Measurements from ENCODE around the gene CLDN9. TPM values are rescaled to one million over a fixed set of nuclear protein-coding genes. Genes with fewer than 3 reads are reported as not detected.
A peak's percentile ranks its signal among the peaks of the same experiment; 100 is the strongest.

Gene CLDN9
- total and polyA plus RNA-seq, 9 of the 15 experiments (the other 6 are each of a cell fraction or from before 2014, with no cell fraction given): 0.12 to 0.44 (median 0.22) TPM; not detected in 4

GRCh38 chr16:3007059-3007956 lies 5.4 kb upstream of the CLDN9 start (continued):
- TF ChIP-seq ZBTB49 (CRISPR knock-in tag; IDR thresholded peaks at IDR 0.05; ENCODE audit: borderline replicate concordance) (no peak), ZNF398 (CRISPR knock-in tag; IDR thresholded peaks at IDR 0.05) (no peak), ZNF23 (CRISPR knock-in tag; IDR thresholded peaks at IDR 0.05) (no peak), DDX20 (tag; IDR thresholded peaks at IDR 0.05; ENCODE audit: low read depth) (no peak), MEF2A (IDR thresholded peaks at IDR 0.05; ENCODE audit: control insufficient read depth, low read depth, low read length) (no peak), AFF4 (CRISPR knock-in tag; IDR thresholded peaks at IDR 0.05) (0 out of 2 replicates have a peak, but pooled peaks have one; percentile 65), RNF2 (IDR thresholded peaks at IDR 0.05) (peak; percentile 43; the same call in 1 of the 2 replicates), ARID4B (CRISPR knock-in tag; IDR thresholded peaks at IDR 0.05) (peak; percentile 23; the same call in 1 of the 2 replicates), ETV5 (CRISPR knock-in tag; IDR thresholded peaks at IDR 0.05; ENCODE audit: low read depth) (no peak), BRD4 (IDR thresholded peaks at IDR 0.05) (peak; percentile 72; the same call in 1 of the 2 replicates), NFE2L1 (tag; IDR thresholded peaks at IDR 0.05; ENCODE audit: borderline replicate concordance, low read depth) (no peak), EHMT2 (IDR thresholded peaks at IDR 0.05) (no peak)
